PC-9 (cell line): ENCODE measurements around the gene OR2G3.

Experiments used
- CTCF ChIP-seq: fragments of 200-600 bp; sonication (generic); conservative IDR thresholded peaks from 2 replicates; pipeline ENCODE4 v1.6.1; 2017; ENCODE audit warnings: mixed run types, antibody characterized with exemption, mild to moderate bottlenecking, moderate library complexity
- EZH2 ChIP-seq: fragments of 200-600 bp; sonication (generic); IDR thresholded peaks from 2 replicates; pipeline ENCODE4 v1.8.0; 2017; ENCODE audit warnings: antibody characterized with exemption, low read depth

DNA sequence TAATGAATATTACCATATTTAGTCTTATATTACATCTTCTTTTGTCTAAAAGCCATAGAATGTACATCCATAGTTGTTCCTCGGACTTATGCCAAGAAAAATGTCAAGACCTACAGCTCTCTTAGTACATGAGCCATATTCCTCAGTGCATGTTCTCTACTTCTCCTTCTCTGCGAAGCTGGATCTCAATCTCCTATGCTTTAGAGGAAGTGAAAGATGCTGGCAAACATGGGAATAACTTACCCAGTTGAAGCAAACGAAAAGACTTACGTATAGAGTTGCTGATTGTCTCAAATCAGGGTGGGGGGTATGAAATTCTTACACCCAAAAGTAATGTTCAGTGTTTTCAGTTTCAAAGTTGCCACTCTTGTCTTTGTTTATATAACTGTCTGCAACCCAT lies 41.5 kb downstream of the OR2G3 start:
- TF ChIP-seq CTCF (no peak), EZH2 (no peak)
